HEK293 (cell line): Measurements from ENCODE around the gene PLA2G4E.

Source experiments
- CTCF ChIA-PET: fragments of 350-600 bp; formaldehyde crosslinking; extraction: SDS; loops from one replicate; lab custom pipeline; 2021; ENCODE audit warnings: antibody characterized with exemption; lab: Yijun Ruan, JAX
- POLR2A ChIA-PET: fragments of 300-600 bp; formaldehyde crosslinking; extraction: SDS; loops from one replicate; lab custom pipeline; 2020; ENCODE audit warnings: antibody characterized with exemption, inconsistent platforms; lab: Yijun Ruan, JAX
- H3K27ac ChIP-seq: fragments of 200-500 bp; sonication (Bioruptor generic); 2 replicates; pipeline ENCODE4 v1.5.1; 2014; ENCODE audit warnings: low read depth, low read length, control low read depth, inconsistent platforms; ENCODE audit errors: extremely low read depth
- H3K36me3 ChIP-seq, 2 experiments: fragments of 200-500 bp in 1 of 2; sonication (Bioruptor generic) in 1 of 2; 1 replicate in 1 of 2; 2 replicates in 1 of 2; pipeline ENCODE4 v1.5.1; 2014 to 2017; ENCODE audit warnings: inconsistent platforms in 2 of 2, low read length in 2 of 2; ENCODE audit not compliant: control insufficient read depth in 2 of 2, insufficient read depth in 1 of 2
- H3K4me1 ChIP-seq: fragments of 200-500 bp; sonication (Bioruptor generic); 2 replicates; pipeline ENCODE4 v1.5.1; 2014; ENCODE audit warnings: mild to moderate bottlenecking, low read length, inconsistent platforms; ENCODE audit not compliant: control insufficient read depth, insufficient read depth
- H3K4me3 ChIP-seq: 2 replicates; pipeline ENCODE4 v1.5.1; 2011; ENCODE audit warnings: low read depth, mild to moderate bottlenecking, control low read depth, low read length, moderate library complexity
- H3K9me3 ChIP-seq: fragments of 200-500 bp; sonication (Bioruptor generic); 2 replicates; pipeline ENCODE4 v1.5.1; 2014; ENCODE audit warnings: low read depth, low read length, inconsistent platforms; ENCODE audit not compliant: control insufficient read depth, insufficient read depth
- BCL11A ChIP-seq: fragments of 450-650 bp; formaldehyde crosslinking; IDR thresholded peaks from 2 replicates; pipeline ENCODE4 v1.5.1; 2016; ENCODE audit warnings: low read depth, missing biosample characterization, missing genetic modification characterization
- EGR2 ChIP-seq: fragments of 450-650 bp; formaldehyde crosslinking; IDR thresholded peaks from 2 replicates; pipeline ENCODE4 v1.5.1; 2016; ENCODE audit warnings: low read depth, missing biosample characterization, missing genetic modification characterization
- ELK4 ChIP-seq: IDR thresholded peaks from 2 replicates; pipeline ENCODE4 v1.6.1; 2011; ENCODE audit warnings: mild to moderate bottlenecking, low read depth, low read length, borderline replicate concordance
- KLF9 ChIP-seq: fragments of 450-650 bp; formaldehyde crosslinking; IDR thresholded peaks from 2 replicates; pipeline ENCODE4 v1.5.1; 2016; ENCODE audit warnings: missing biosample characterization, missing genetic modification characterization, low read depth
- OSR2 ChIP-seq: fragments of 450-650 bp; formaldehyde crosslinking; IDR thresholded peaks from 2 replicates; pipeline ENCODE4 v1.5.1; 2016; ENCODE audit warnings: missing biosample characterization, missing genetic modification characterization
- REPIN1 ChIP-seq: fragments of 450-650 bp; formaldehyde crosslinking; IDR thresholded peaks from 2 replicates; pipeline ENCODE4 v1.5.1; 2017; ENCODE audit warnings: missing biosample characterization, missing genetic modification characterization, low read depth
- SP2 ChIP-seq: fragments of 450-650 bp; formaldehyde crosslinking; IDR thresholded peaks from 2 replicates; pipeline ENCODE4 v1.5.1; 2016; ENCODE audit warnings: missing biosample characterization, missing genetic modification characterization
- SP7 ChIP-seq: fragments of 450-650 bp; formaldehyde crosslinking; IDR thresholded peaks from 2 replicates; pipeline ENCODE4 v1.5.1; 2016; ENCODE audit warnings: missing biosample characterization, missing genetic modification characterization
- WT1 ChIP-seq: fragments of 450-650 bp; formaldehyde crosslinking; IDR thresholded peaks from 2 replicates; pipeline ENCODE4 v1.5.1; 2016; ENCODE audit warnings: missing biosample characterization, missing genetic modification characterization
- YY1 ChIP-seq: fragments of 450-650 bp; formaldehyde crosslinking; IDR thresholded peaks from 2 replicates; pipeline ENCODE4 v1.5.1; 2018; ENCODE audit warnings: missing biosample characterization, missing genetic modification characterization
- ZEB2 ChIP-seq: fragments of 450-650 bp; formaldehyde crosslinking; IDR thresholded peaks from 2 replicates; pipeline ENCODE4 v1.5.1; 2016; ENCODE audit warnings: missing biosample characterization, missing genetic modification characterization
- ZFP41 ChIP-seq: fragments of 450-650 bp; formaldehyde crosslinking; IDR thresholded peaks from 2 replicates; pipeline ENCODE4 v1.5.1; 2016; ENCODE audit warnings: missing biosample characterization, missing genetic modification characterization, borderline replicate concordance
- ZNF132 ChIP-seq: fragments of 450-650 bp; formaldehyde crosslinking; IDR thresholded peaks from 2 replicates; pipeline ENCODE4 v1.5.1; 2017; ENCODE audit warnings: missing biosample characterization, missing genetic modification characterization, borderline replicate concordance
- ZNF16 ChIP-seq: fragments of 450-650 bp; formaldehyde crosslinking; IDR thresholded peaks from 2 replicates; pipeline ENCODE4 v1.5.1; 2016; ENCODE audit warnings: low read depth, missing biosample characterization, missing genetic modification characterization
- ZNF2 ChIP-seq: fragments of 450-650 bp; formaldehyde crosslinking; IDR thresholded peaks from 2 replicates; pipeline ENCODE4 v1.5.1; 2016; ENCODE audit warnings: missing biosample characterization, missing genetic modification characterization
- ZNF221 ChIP-seq: fragments of 450-650 bp; formaldehyde crosslinking; IDR thresholded peaks from 2 replicates; pipeline ENCODE4 v1.5.1; 2017; ENCODE audit warnings: missing biosample characterization, missing genetic modification characterization, borderline replicate concordance
- ZNF26 ChIP-seq: fragments of 450-650 bp; formaldehyde crosslinking; IDR thresholded peaks from 2 replicates; pipeline ENCODE4 v1.5.1; 2016; ENCODE audit warnings: missing biosample characterization, missing genetic modification characterization
- ZNF311 ChIP-seq: fragments of 450-650 bp; formaldehyde crosslinking; IDR thresholded peaks from 2 replicates; pipeline ENCODE4 v1.5.1; 2017; ENCODE audit warnings: missing biosample characterization, missing genetic modification characterization, borderline replicate concordance
- ZNF335 ChIP-seq: fragments of 450-650 bp; formaldehyde crosslinking; conservative IDR thresholded peaks from 2 replicates; pipeline ENCODE4 v1.5.1; 2016; ENCODE audit warnings: missing biosample characterization, missing genetic modification characterization
- ZNF555 ChIP-seq: fragments of 450-650 bp; formaldehyde crosslinking; conservative IDR thresholded peaks from 2 replicates; pipeline ENCODE4 v1.5.1; 2017; ENCODE audit warnings: missing biosample characterization, mild to moderate bottlenecking, missing genetic modification characterization, inconsistent platforms
- ZNF560 ChIP-seq: fragments of 450-650 bp; formaldehyde crosslinking; IDR thresholded peaks from 2 replicates; pipeline ENCODE4 v1.5.1; 2017; ENCODE audit warnings: missing biosample characterization, missing genetic modification characterization, borderline replicate concordance
- ZNF692 ChIP-seq: fragments of 450-650 bp; formaldehyde crosslinking; IDR thresholded peaks from 2 replicates; pipeline ENCODE4 v1.5.1; 2016; ENCODE audit warnings: missing biosample characterization, missing genetic modification characterization
- ZNF791 ChIP-seq: fragments of 450-650 bp; formaldehyde crosslinking; IDR thresholded peaks from 2 replicates; pipeline ENCODE4 v1.5.1; 2016; ENCODE audit warnings: missing biosample characterization, missing genetic modification characterization

The PLA2G4E gene

GRCh38 chr15:42024303-42024702 is 3.5 kb upstream of the PLA2G4E start (continued):
- TF ChIP-seq ZNF555 (tag by site-specific recombination) (no peak), ZNF692 (no peak), SP2 (no peak), ZNF791 (tag by site-specific recombination) (no peak), ELK4 (no peak), BCL11A (tag by site-specific recombination) (no peak)

- H3K4me3 ChIP-seq = no peak overlapping the region
- no peaks in the 10 kb centered on the region for H3K9me3 ChIP-seq
- H3K27ac ChIP-seq = no peak overlapping the region
- CTCF ChIA-PET = no interaction called here
- H3K4me1 ChIP-seq = no peaks in the 10 kb centered on the region
- POLR2A ChIA-PET = no interaction called here
- no peaks in the 10 kb centered on the region for H3K36me3 ChIP-seq
- TF ChIP-seq REPIN1 (tag by site-specific recombination) (no peak), YY1 (tag by site-specific recombination) (no peak), SP7 (tag by site-specific recombination) (no peak), ZFP41 (tag by site-specific recombination) (no peak), ZNF311 (tag by site-specific recombination) (no peak), ZNF221 (tag by site-specific recombination) (no peak), KLF9 (tag by site-specific recombination) (no peak), ZNF132 (tag by site-specific recombination) (no peak), ZNF16 (tag by site-specific recombination) (no peak), ZNF26 (tag by site-specific recombination) (no peak), ZNF2 (tag by site-specific recombination) (no peak), ZEB2 (tag by site-specific recombination) (no peak), WT1 (tag by site-specific recombination) (no peak), OSR2 (tag by site-specific recombination) (no peak), ZNF335 (tag by site-specific recombination) (no peak), EGR2 (tag by site-specific recombination) (no peak), ZNF560 (tag by site-specific recombination) (no peak)
These were observed 751 bp upstream of the PLA2G4E start for GRCh38 chr15:42021593-42021992.
